Endodermal cell (in vitro differentiated cells): ENCODE measurements around the gene TMEM204. TPM values are rescaled to one million over a fixed set of nuclear protein-coding genes. Genes with fewer than 3 reads are reported as not detected.
A peak's percentile ranks its signal among the peaks of the same experiment; 100 is the strongest.

Source experiments
- DNase-seq: peaks from one replicate; pipeline ENCODE4 v3.0.0-alpha.2; 2017
- H3K27ac ChIP-seq: 2 replicates; pipeline ENCODE4 v1.5.1; 2013; ENCODE audit warnings: mild to moderate bottlenecking, low read depth, low read length, moderate library complexity
- H3K27me3 ChIP-seq: 2 replicates; pipeline ENCODE4 v1.6.1; 2013; ENCODE audit warnings: mild to moderate bottlenecking, low read length, moderate library complexity; ENCODE audit not compliant: insufficient read depth, control insufficient read depth, poor library complexity, severe bottlenecking
- H3K36me3 ChIP-seq: 2 replicates; pipeline ENCODE4 v1.7.0; 2013; ENCODE audit warnings: mild to moderate bottlenecking, low read length, moderate library complexity; ENCODE audit not compliant: control insufficient read depth, insufficient read depth
- H3K4me1 ChIP-seq: one replicate; pipeline ENCODE4 v1.7.0; 2013; ENCODE audit warnings: low read length; ENCODE audit not compliant: control insufficient read depth, insufficient read depth
- H3K4me3 ChIP-seq: 2 replicates; pipeline ENCODE4 v1.5.1; 2013; ENCODE audit warnings: mild to moderate bottlenecking, low read length, moderate library complexity
- H3K9ac ChIP-seq: 2 replicates; pipeline ENCODE4 v1.6.1; 2013; ENCODE audit warnings: mild to moderate bottlenecking, low read length, moderate library complexity; ENCODE audit not compliant: poor library complexity, severe bottlenecking; ENCODE audit errors: extremely low read depth
- H3K9me3 ChIP-seq: 2 replicates; pipeline ENCODE4 v1.6.1; 2013; ENCODE audit warnings: mild to moderate bottlenecking, low read length, moderate library complexity; ENCODE audit not compliant: control insufficient read depth
- H3K27ac Mint-ChIP-seq: 2 replicates; pipeline ENCODE4 v1.8.0; 2020; ENCODE audit warnings: mixed read lengths
- H3K27me3 Mint-ChIP-seq: 2 replicates; pipeline ENCODE4 v1.8.0; 2021; ENCODE audit warnings: mild to moderate bottlenecking, mixed read lengths; ENCODE audit not compliant: insufficient read depth
- H3K36me3 Mint-ChIP-seq: 2 replicates; pipeline ENCODE4 v1.8.0; 2020; ENCODE audit warnings: low read depth, mixed read lengths
- H3K4me1 Mint-ChIP-seq: 2 replicates; pipeline ENCODE4 v1.8.0; 2020; ENCODE audit warnings: mixed read lengths
- H3K4me3 Mint-ChIP-seq: 2 replicates; pipeline ENCODE4 v1.8.0; 2020; ENCODE audit warnings: mild to moderate bottlenecking, moderate library complexity, mixed read lengths
- H3K9me3 Mint-ChIP-seq: 2 replicates; pipeline ENCODE4 v1.8.0; 2020; ENCODE audit warnings: mild to moderate bottlenecking, mixed read lengths
- CTCF ChIP-seq: fragments of 200-600 bp; sonication (generic); conservative IDR thresholded peaks from 2 replicates; pipeline ENCODE4 v1.5.0; 2021; ENCODE audit warnings: antibody characterized with exemption, mild to moderate bottlenecking
- WGBS, 2 experiments: methylation state at CpG; one replicate each; pipeline versions ENCODE4 v1.1.5 to v1.1.7; 2013; ENCODE audit warnings: missing lambda C conversion rate in 2 of 2, mixed read lengths in 1 of 2; ENCODE audit not compliant: insufficient coverage in 1 of 2, insufficient read length in 1 of 2; 5-methylcytosine and 5-hydroxymethylcytosine counted together
- total RNA-seq, 2 donors: library from RNA; stranded (reverse); fragmentation: NEBNext Ultra II Directional in 1 of 2; extraction: Animal tissue kit (Norgen Biotek cat#: 25700) in 1 of 2; gene quantifications; 2 replicates in 1 of 2; 3 replicates in 1 of 2; pipeline ENCODE4 v1.2.1, GENCODE V29; 2021

Gene TMEM204
- total RNA-seq, 2 donors from 2014 or later: not detected

- no peaks in the 10 kb centered on the region for H3K27me3 ChIP-seq
- peaks cover 59% of the 10 kb centered on the region for H3K36me3 Mint-ChIP-seq
- WGBS, 2 experiments: 91 to 92% methylated on average over 6 to 7 of the region's 8 CpGs
- no peaks in the 10 kb centered on the region for H3K27me3 Mint-ChIP-seq
- H3K9me3 Mint-ChIP-seq: no peaks in the 10 kb centered on the region
- no peak overlapping the region for H3K4me3 ChIP-seq
- peak overlapping the region; percentile 44 for H3K27ac ChIP-seq
- no peaks in the 10 kb centered on the region for H3K9me3 ChIP-seq
- no peak overlapping the region for H3K27ac Mint-ChIP-seq
- H3K4me3 Mint-ChIP-seq: no peak overlapping the region
- peaks cover 63% of the 10 kb centered on the region for H3K36me3 ChIP-seq
- TF ChIP-seq CTCF: no peak
- no peaks in the 10 kb centered on the region for H3K4me1 ChIP-seq
- H3K4me1 Mint-ChIP-seq: no peaks in the 10 kb centered on the region
- no peak overlapping the region for H3K9ac ChIP-seq
- no peak for DNase-seq
These were observed 51.5 kb downstream of the TMEM204 start for GRCh38 chr16:1584926-1585484.

- Histone ChIP-seq H3K27me3 (no peaks in the 10 kb centered on the region), H3K36me3 (peaks cover 21% of the 10 kb centered on the region), H3K4me1 (no peaks in the 10 kb centered on the region), H3K9ac (no peak overlapping the region), H3K4me3 (no peak overlapping the region), H3K27ac (no peak overlapping the region), H3K9me3 (no peaks in the 10 kb centered on the region)
- Mint-ChIP-seq H3K36me3 (peaks cover 46% of the 10 kb centered on the region), H3K4me3 (no peak overlapping the region), H3K9me3 (peaks cover 1% of the 10 kb centered on the region), H3K4me1 (no peaks in the 10 kb centered on the region), H3K27me3 (no peaks in the 10 kb centered on the region), H3K27ac (no peak overlapping the region)
- DNase-seq: no peak
- no peak for TF ChIP-seq CTCF
- 91 to 94% methylated on average over 4 to 5 of the region's 6 CpGs for WGBS, 2 experiments
These were observed 56.9 kb downstream of the TMEM204 start for GRCh38 chr16:1590366-1590765.

GRCh38 chr16:1590930-1591705 is 57.7 kb downstream of the TMEM204 start:
- DNase-seq: no peak
- H3K27me3 Mint-ChIP-seq: no peaks in the 10 kb centered on the region
- H3K9me3 Mint-ChIP-seq: peaks cover 5% of the 10 kb centered on the region
- H3K4me1 ChIP-seq: no peaks in the 10 kb centered on the region
- H3K27ac ChIP-seq: no peak overlapping the region
- H3K27me3 ChIP-seq: no peaks in the 10 kb centered on the region
- no peak overlapping the region for H3K9ac ChIP-seq
- no peak for TF ChIP-seq CTCF
- no peaks in the 10 kb centered on the region for H3K4me1 Mint-ChIP-seq
- H3K27ac Mint-ChIP-seq: no peak overlapping the region
- H3K36me3 ChIP-seq: peaks cover 24% of the 10 kb centered on the region
- H3K9me3 ChIP-seq: no peaks in the 10 kb centered on the region
- 85 to 92% methylated on average over 16 to 23 of the region's 23 CpGs for WGBS, 2 experiments
- H3K4me3 ChIP-seq: no peak overlapping the region
- peaks cover 50% of the 10 kb centered on the region for H3K36me3 Mint-ChIP-seq
- H3K4me3 Mint-ChIP-seq: no peak overlapping the region
